ENCODE measurements around the gene RASA3.

RASA3 gene

DNA sequence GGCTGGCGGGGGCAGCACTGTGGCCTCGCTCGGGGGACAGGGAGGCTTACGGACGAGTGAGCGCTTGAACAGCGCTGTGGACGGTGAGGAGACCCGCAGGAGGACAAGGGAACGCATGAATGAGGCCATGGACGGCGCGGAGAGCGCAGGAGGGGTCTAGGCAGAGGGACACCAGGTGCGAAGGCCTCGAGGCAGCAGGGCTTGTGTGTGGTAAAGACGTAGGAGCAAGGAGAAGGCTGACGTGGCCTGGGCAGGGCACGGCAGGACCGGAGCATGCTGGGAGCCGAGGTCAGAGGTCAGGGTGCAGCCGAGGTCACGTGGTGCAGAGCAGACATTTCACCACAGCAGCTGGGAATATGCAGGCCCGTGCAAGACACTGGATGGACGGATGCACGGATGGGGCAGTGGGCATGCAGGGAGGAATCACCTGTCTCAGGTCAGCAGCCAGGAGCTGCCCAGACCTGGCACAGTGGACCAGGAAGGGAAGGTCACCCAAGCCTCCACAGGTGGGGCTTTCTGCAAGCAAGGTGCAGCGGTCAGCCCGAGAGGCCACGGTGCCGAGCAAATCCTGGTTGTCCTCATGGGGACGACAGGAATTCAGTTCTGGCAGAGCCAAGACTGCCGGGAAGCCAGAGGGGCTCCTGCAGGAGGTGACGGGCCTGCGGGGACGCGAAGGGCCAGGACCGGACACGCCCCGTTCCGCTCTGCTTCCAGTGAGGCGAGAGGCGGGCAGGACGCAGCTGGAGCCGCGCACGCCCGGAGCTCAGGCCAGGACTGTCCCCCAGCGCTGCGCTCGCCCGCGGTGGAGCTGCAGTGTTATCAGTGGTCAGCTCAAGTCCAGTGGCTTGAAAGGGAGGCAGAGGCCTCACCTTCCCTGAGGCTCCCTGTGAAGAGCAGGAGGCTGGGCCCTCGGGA is 72.2 kb downstream of the RASA3 start:
- H3K4me3 ChIP-seq (ENCODE audit: low read depth, low read length), result no peak overlapping the region

DNA sequence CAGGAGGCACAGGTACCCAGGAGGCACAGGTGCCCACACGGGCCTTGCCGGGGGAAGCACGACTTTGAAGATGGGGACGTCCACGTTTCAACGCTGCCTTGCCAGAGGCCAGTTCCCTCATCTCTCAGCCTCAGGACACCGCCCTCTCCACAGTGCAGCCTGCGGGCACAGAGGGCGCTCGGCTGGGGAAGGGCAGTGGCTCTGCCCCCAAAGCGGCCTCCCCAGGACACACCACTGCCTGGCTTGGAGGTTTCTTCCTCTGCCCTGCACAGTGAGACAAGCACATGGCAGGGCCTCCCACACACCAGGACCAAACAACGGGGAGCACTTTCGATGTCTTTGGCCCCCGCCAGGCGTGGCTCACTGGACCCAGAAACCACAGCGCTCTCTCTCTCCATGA is 73.0 kb downstream of the RASA3 start:
- TF ChIP-seq, protein P1, sequence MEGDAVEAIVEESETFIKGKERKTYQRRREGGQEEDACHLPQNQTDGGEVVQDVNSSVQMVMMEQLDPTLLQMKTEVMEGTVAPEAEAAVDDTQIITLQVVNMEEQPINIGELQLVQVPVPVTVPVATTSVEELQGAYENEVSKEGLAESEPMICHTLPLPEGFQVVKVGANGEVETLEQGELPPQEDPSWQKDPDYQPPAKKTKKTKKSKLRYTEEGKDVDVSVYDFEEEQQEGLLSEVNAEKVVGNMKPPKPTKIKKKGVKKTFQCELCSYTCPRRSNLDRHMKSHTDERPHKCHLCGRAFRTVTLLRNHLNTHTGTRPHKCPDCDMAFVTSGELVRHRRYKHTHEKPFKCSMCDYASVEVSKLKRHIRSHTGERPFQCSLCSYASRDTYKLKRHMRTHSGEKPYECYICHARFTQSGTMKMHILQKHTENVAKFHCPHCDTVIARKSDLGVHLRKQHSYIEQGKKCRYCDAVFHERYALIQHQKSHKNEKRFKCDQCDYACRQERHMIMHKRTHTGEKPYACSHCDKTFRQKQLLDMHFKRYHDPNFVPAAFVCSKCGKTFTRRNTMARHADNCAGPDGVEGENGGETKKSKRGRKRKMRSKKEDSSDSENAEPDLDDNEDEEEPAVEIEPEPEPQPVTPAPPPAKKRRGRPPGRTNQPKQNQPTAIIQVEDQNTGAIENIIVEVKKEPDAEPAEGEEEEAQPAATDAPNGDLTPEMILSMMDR (IDR thresholded peaks at IDR 0.05; ENCODE audit: low read depth, low read length), result no peak
- no peak overlapping the region for H3K4me3 ChIP-seq (ENCODE audit: low read depth, low read length)

More for the DNA sequence above, 72.2 kb downstream of the RASA3 start:
- TF ChIP-seq, protein P1 (IDR thresholded peaks at IDR 0.05; ENCODE audit: low read depth, low read length), result no peak

DNA sequence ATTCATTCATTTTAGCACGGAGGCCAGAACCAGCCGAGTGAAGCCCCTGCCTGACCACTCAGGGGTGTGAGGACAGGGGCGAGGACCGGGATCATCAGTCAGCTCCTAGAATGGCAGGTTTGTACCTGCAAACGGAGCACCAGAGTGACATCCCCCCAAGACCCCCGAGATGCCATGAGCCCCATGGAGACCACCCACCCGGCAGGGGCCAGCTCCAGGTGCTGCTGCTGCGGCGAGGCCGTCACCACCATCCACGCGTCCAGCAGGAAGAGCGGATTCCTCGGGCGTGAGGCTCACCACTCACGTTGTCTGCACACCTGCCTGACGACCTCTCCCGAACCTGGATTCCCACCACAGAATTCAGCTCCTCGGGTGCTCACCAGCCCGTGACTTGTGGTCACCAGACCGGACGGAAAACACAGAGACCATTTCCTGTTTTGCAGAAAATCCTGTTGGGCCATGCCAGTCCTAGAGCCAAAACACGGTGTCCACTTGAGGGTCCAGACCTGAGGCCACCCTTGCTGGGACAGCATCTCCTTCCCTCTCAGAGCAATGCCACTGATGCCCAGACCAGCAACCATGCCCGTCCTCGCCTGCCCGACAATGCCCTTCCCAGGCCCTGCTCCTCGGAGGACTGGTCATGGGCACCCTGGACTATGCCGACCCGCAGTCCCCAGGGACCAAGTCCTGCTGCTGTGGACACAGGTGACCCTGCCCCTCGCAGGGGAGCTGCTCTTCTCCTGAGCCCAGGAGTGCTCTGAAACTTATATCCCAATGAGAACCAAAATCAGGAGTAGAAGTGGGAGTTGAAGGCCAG is 74.2 kb downstream of the RASA3 start:
- no peak overlapping the region for H3K4me3 ChIP-seq (ENCODE audit: low read depth, low read length)
- TF ChIP-seq, protein P1 (IDR thresholded peaks at IDR 0.05; ENCODE audit: low read depth, low read length), result no peak

DNA sequence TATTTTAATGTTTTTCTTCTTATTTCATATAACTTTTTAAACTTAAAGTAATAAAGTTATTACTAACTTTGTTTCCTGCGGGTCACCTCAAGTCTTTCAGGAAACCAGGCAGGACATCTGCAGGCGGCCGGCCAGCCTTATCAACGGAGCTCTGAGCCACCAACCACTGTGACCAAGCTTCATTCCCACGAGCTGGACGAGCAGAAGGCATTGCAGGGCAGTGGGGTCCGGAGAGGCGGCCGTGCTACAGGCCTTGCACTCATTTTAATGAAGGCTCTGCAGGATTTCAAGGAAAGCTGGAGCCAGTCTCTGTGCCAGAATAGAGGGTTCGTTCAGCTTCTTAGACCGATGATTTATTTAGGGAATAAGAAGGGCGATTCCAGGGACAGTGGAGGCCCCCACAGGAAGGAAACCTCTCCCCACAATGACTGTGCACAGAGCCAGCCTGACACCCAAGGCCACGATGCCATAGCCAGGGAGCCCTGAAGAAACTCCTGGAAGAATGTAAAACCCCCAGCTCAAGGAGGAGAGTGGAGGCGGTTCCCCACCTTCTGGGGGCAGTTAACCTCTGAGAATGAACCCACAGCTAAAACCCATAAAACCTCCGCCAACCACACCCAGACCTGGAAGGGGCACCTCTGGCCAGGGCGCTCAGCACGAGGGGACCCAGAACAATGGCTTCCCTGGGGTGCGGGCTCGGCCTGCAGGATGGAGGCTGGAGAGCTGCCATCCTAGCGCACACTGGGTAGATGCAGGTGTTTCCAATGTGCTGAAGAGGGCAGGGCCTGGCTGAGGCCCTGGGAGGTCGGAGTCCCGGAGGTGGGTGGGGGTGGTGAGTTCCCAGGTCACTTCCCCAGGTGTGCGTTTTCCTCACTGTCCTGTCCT is 75.0 kb downstream of the RASA3 start:
- no peak overlapping the region for H3K4me3 ChIP-seq (ENCODE audit: low read depth, low read length)
- TF ChIP-seq, protein P1 (IDR thresholded peaks at IDR 0.05; ENCODE audit: low read depth, low read length), result no peak

DNA sequence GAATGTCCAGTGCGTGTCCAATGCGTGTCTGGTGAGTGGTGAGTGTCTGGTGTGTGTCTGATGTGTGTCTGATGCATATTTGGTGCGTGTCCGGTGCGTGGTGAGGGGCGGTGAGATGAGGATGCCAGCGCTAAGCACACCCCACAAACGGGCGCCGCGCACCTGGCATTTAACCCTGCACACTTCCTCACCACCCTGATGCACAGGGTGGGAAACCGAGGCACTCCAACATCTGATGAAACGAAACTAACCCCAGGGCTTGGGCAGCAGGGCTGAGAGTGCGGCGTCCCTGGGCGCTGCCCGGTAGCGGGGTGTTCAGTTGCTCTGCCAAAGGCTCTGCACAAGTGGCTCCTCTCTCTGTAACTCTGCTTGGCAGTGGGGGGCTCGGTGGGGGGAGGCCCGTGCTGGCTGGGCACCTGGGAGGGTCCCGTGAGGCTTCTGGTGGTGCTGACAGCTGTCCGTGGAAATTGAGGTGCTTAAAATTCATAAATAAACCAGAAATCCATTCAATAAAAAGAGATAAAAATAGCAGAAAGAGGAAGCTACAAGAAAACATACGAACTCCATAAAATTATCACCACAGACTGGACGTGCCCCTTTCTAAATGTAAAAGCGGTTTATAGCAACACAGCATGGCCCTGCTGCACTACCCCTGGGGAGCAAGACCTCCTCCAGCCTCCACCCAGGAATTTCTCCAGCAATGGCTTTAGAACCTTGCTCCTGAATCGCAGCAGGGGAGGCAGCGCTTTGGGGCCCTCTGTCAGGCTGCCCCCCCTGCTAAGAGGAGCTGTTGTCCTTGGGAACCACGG is 76.0 kb downstream of the RASA3 start:
- TF ChIP-seq, protein P1 (IDR thresholded peaks at IDR 0.05; ENCODE audit: low read depth, low read length), result no peak
- no peak overlapping the region for H3K4me3 ChIP-seq (ENCODE audit: low read depth, low read length)

DNA sequence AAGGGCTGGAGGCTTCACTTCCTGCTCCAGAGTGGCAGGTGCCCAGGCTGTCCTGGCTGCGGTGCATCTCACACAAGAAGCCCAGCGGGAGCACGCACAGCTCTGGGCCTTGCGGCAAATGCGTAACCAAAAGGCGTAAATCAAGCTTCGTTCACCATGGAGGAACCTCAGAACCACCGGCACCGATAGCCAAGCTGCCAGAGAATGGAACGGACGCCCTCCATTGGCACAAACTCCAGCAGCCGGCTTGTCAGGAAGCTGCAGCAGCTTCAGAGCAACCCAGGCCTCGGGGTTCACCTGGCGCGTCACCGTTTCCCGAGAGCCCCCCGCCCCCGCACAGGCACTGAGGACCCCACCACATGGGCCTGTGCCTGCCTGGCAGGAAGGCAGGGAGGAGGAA is 76.7 kb downstream of the RASA3 start:
- no peak overlapping the region for H3K4me3 ChIP-seq (ENCODE audit: low read depth, low read length)
- TF ChIP-seq, protein P1 (IDR thresholded peaks at IDR 0.05; ENCODE audit: low read depth, low read length), result no peak
